ENCODE measurements around the gene SLC35E2B.
"Not testable (repeated sequence)": the region's sequence is repeated elsewhere in the genome, so short reads cannot be mapped to it uniquely, and the experiment has no call there.

The SLC35E2B gene

GRCh38 chr1:1724035-1724864 lies 31.7 kb upstream of the SLC35E2B start, which contains the start of gene CDK11A:
TSS of gene CDK11A (minus strand) at chr1:1724357. CDS start at chr1:1722818, 1,539 bp downstream.
- Histone ChIP-seq H3K9ac (ENCODE audit: low read length) (peak within 1 kb of the TSS; percentile 66), H3K4me2 (ENCODE audit: low read length) (peak within 1 kb of the TSS; percentile 43; the same call in 1 of the 2 replicates), H3K4me3 (ENCODE audit: low read length) (peak within 1 kb of the TSS; percentile 89), H3K27ac (ENCODE audit: low read length) (peak within 1 kb of the TSS; percentile 68)
- H3K9me3 ChIP-seq (ENCODE audit: insufficient read depth, low read length); H3K79me2 ChIP-seq (ENCODE audit: low read length); H2AFZ ChIP-seq (ENCODE audit: low read depth, low read length); H4K20me1 ChIP-seq (ENCODE audit: insufficient read depth, low read length); H3K4me1 ChIP-seq (ENCODE audit: low read length); H3K27me3 ChIP-seq (ENCODE audit: low read depth, low read length); H3K36me3 ChIP-seq (replicated peaks; ENCODE audit: low read depth, low read length): not testable (repeated sequence)
- peak; percentile 10; the same call in 1 of the 2 replicates for TF ChIP-seq CTCF (IDR thresholded peaks at IDR 0.05; ENCODE audit: low read depth, low read length)

- Histone ChIP-seq H3K79me2 (ENCODE audit: low read length) (no peaks in the 10 kb centered on the region; the same call in 1 of the 2 replicates), H3K9ac (ENCODE audit: low read length) (no peak overlapping the region), H2AFZ (ENCODE audit: low read depth, low read length) (no peak overlapping the region), H3K4me2 (ENCODE audit: low read length) (no peak overlapping the region), H3K9me3 (ENCODE audit: insufficient read depth, low read length) (no peaks in the 10 kb centered on the region), H4K20me1 (ENCODE audit: insufficient read depth, low read length) (no peaks in the 10 kb centered on the region), H3K4me3 (ENCODE audit: low read length) (no peak overlapping the region), H3K27me3 (ENCODE audit: low read depth, low read length) (no peaks in the 10 kb centered on the region), H3K27ac (ENCODE audit: low read length) (no peak overlapping the region), H3K4me1 (ENCODE audit: low read length) (no peaks in the 10 kb centered on the region), H3K36me3 (replicated peaks; ENCODE audit: low read depth, low read length) (peaks cover 3% of the 10 kb centered on the region)
- TF ChIP-seq CTCF (IDR thresholded peaks at IDR 0.05; ENCODE audit: low read depth, low read length) (no peak), EZH2phosphoT487 (IDR thresholded peaks at IDR 0.05; ENCODE audit: low read depth) (no peak)
Observed at GRCh38 chr1:1721201-1721600, 28.6 kb upstream of the SLC35E2B start.

GRCh38 chr1:1715109-1715883 lies 22.7 kb upstream of the SLC35E2B start:
- not testable (repeated sequence) for H3K4me3 ChIP-seq (ENCODE audit: low read length); H3K4me1 ChIP-seq (ENCODE audit: low read length); H3K79me2 ChIP-seq (ENCODE audit: low read length); H3K36me3 ChIP-seq (replicated peaks; ENCODE audit: low read depth, low read length); H3K9ac ChIP-seq (ENCODE audit: low read length); H3K4me2 ChIP-seq (ENCODE audit: low read length); H3K27me3 ChIP-seq (ENCODE audit: low read depth, low read length); H3K27ac ChIP-seq (ENCODE audit: low read length); H4K20me1 ChIP-seq (ENCODE audit: insufficient read depth, low read length); H2AFZ ChIP-seq (ENCODE audit: low read depth, low read length); H3K9me3 ChIP-seq (ENCODE audit: insufficient read depth, low read length)

- H3K9me3 ChIP-seq (ENCODE audit: insufficient read depth, low read length); H3K4me1 ChIP-seq (ENCODE audit: low read length); H3K36me3 ChIP-seq (replicated peaks; ENCODE audit: low read depth, low read length); H3K27me3 ChIP-seq (ENCODE audit: low read depth, low read length); H3K4me3 ChIP-seq (ENCODE audit: low read length); H3K4me2 ChIP-seq (ENCODE audit: low read length); H3K9ac ChIP-seq (ENCODE audit: low read length); H3K27ac ChIP-seq (ENCODE audit: low read length); H4K20me1 ChIP-seq (ENCODE audit: insufficient read depth, low read length); H3K79me2 ChIP-seq (ENCODE audit: low read length); H2AFZ ChIP-seq (ENCODE audit: low read depth, low read length): not testable (repeated sequence)
Observed at GRCh38 chr1:1707897-1708296, 15.3 kb upstream of the SLC35E2B start.

- not testable (repeated sequence) for H3K4me2 ChIP-seq (ENCODE audit: low read length); H4K20me1 ChIP-seq (ENCODE audit: insufficient read depth, low read length); H3K27me3 ChIP-seq (ENCODE audit: low read depth, low read length); H3K9me3 ChIP-seq (ENCODE audit: insufficient read depth, low read length); H3K4me3 ChIP-seq (ENCODE audit: low read length); H2AFZ ChIP-seq (ENCODE audit: low read depth, low read length); H3K4me1 ChIP-seq (ENCODE audit: low read length); H3K27ac ChIP-seq (ENCODE audit: low read length); H3K9ac ChIP-seq (ENCODE audit: low read length); H3K79me2 ChIP-seq (ENCODE audit: low read length); H3K36me3 ChIP-seq (replicated peaks; ENCODE audit: low read depth, low read length)
Observed at GRCh38 chr1:1707241-1707640, 14.6 kb upstream of the SLC35E2B start.

- not testable (repeated sequence) for H3K36me3 ChIP-seq (replicated peaks; ENCODE audit: low read depth, low read length); H3K9ac ChIP-seq (ENCODE audit: low read length); H3K27ac ChIP-seq (ENCODE audit: low read length); H3K27me3 ChIP-seq (ENCODE audit: low read depth, low read length); H3K79me2 ChIP-seq (ENCODE audit: low read length); H3K4me1 ChIP-seq (ENCODE audit: low read length); H3K9me3 ChIP-seq (ENCODE audit: insufficient read depth, low read length); H3K4me3 ChIP-seq (ENCODE audit: low read length); H4K20me1 ChIP-seq (ENCODE audit: insufficient read depth, low read length); H3K4me2 ChIP-seq (ENCODE audit: low read length); H2AFZ ChIP-seq (ENCODE audit: low read depth, low read length)
Observed at GRCh38 chr1:1705623-1706022, 13.0 kb upstream of the SLC35E2B start.

- not testable (repeated sequence) for H3K27me3 ChIP-seq (ENCODE audit: low read depth, low read length); H3K36me3 ChIP-seq (replicated peaks; ENCODE audit: low read depth, low read length); H3K79me2 ChIP-seq (ENCODE audit: low read length); H2AFZ ChIP-seq (ENCODE audit: low read depth, low read length); H3K27ac ChIP-seq (ENCODE audit: low read length); H4K20me1 ChIP-seq (ENCODE audit: insufficient read depth, low read length); H3K4me1 ChIP-seq (ENCODE audit: low read length); H3K9me3 ChIP-seq (ENCODE audit: insufficient read depth, low read length); H3K4me3 ChIP-seq (ENCODE audit: low read length); H3K9ac ChIP-seq (ENCODE audit: low read length); H3K4me2 ChIP-seq (ENCODE audit: low read length)
Observed at GRCh38 chr1:1704284-1704957, 11.8 kb upstream of the SLC35E2B start.

Measured in OCI-LY3 (cell line).